HuH-7.5 (cell line): ENCODE measurements around the gene CYP2B6.
"Not testable (repeated sequence)": the region's sequence is repeated elsewhere in the genome, so short reads cannot be mapped to it uniquely, and the experiment has no call there.

Experiments used
- DNase-seq: peaks from one replicate; pipeline ENCODE4 v3.0.0; 2011; ENCODE audit warnings: low spot score

The CYP2B6 gene

GRCh38 chr19:40980743-40981442, 10.2 kb upstream of the CYP2B6 start:
- not testable (repeated sequence) for DNase-seq

- no peak for DNase-seq
These were observed 9.5 kb upstream of the CYP2B6 start for GRCh38 chr19:40981591-40981990.

- DNase-seq: no peak
These were observed 8.4 kb upstream of the CYP2B6 start for GRCh38 chr19:40982594-40983101.

GRCh38 chr19:40989453-40989852, 1.6 kb upstream of the CYP2B6 start:
- no peak for DNase-seq

GRCh38 chr19:40995355-40995754, 4.3 kb downstream of the CYP2B6 start:
- no peak for DNase-seq

GRCh38 chr19:40999018-40999417, 7.9 kb downstream of the CYP2B6 start:
- DNase-seq: not testable (repeated sequence)

- DNase-seq: no peak
These were observed 9.2 kb downstream of the CYP2B6 start for GRCh38 chr19:41000310-41000737.

GRCh38 chr19:41001243-41001971, 10.3 kb downstream of the CYP2B6 start:
- DNase-seq: no peak

- not testable (repeated sequence) for DNase-seq
These were observed 12.6 kb downstream of the CYP2B6 start for GRCh38 chr19:41003656-41004055.

- DNase-seq: no peak
These were observed 18.7 kb downstream of the CYP2B6 start for GRCh38 chr19:41009700-41010235.

GRCh38 chr19:41013359-41013758, 22.3 kb downstream of the CYP2B6 start:
- no peak for DNase-seq

- DNase-seq: no peak
These were observed 23.6 kb downstream of the CYP2B6 start for GRCh38 chr19:41014643-41015042.

- no peak for DNase-seq
These were observed 25.5 kb downstream of the CYP2B6 start for GRCh38 chr19:41016488-41017071.

- DNase-seq: no peak
These were observed 27.7 kb downstream of the CYP2B6 start for GRCh38 chr19:41018736-41019290.

- no peak for DNase-seq
These were observed 28.3 kb downstream of the CYP2B6 start for GRCh38 chr19:41019346-41019745.

- DNase-seq: no peak
These were observed 32.1 kb downstream of the CYP2B6 start for GRCh38 chr19:41023193-41023592.

- DNase-seq: no peak
These were observed 34.3 kb downstream of the CYP2B6 start for GRCh38 chr19:41025411-41025810.

- DNase-seq: no peak
These were observed 34.8 kb downstream of the CYP2B6 start for GRCh38 chr19:41025871-41026270.

- no peak for DNase-seq
These were observed 36.3 kb downstream of the CYP2B6 start for GRCh38 chr19:41027273-41027967.

- DNase-seq: no peak
These were observed 38.7 kb downstream of the CYP2B6 start for GRCh38 chr19:41029524-41030432.

- DNase-seq: no peak
These were observed 39.6 kb downstream of the CYP2B6 start for GRCh38 chr19:41030651-41031050.
